ENCODE measurements around the gene ASTN2.

DNA sequence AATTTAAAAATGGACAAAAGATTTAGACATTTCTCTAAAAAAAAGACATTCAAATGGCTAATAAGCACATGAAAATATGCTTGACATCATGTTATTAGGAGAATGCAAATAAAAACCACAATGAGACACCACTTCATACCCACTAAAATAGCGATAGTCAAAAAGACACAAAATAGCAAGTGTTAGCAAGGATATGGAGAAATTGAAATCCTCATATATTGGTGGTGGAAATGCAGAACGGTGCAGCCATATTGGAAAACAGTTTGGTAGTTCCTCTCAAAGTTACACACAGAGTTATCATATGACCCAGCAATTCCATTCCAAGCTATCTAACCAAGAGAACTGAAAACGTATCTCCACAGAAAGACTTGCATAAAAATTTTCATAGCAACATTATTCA, 955.3 kb downstream of the ASTN2 start:
- TF ChIP-seq GATA2 (IDR thresholded peaks at IDR 0.05; ENCODE audit: low read depth, low read length) (no peak), GATA3 (IDR thresholded peaks at IDR 0.05; ENCODE audit: low read depth, low read length) (no peak)

All from SH-SY5Y (cell line).